HCT116 (cell line): ENCODE data around the gene ZDHHC4. TPM values are rescaled to one million over a fixed set of nuclear protein-coding genes. Genes with fewer than 3 reads are reported as not detected.

Source experiments
- ATAC-seq: fragments of 200-7000 bp; cut with Tn5 transposase; 2 replicates; pipeline ENCODE4 v1.9.1; 2020; ENCODE audit warnings: mild to moderate bottlenecking, moderate library complexity
- BruUV-seq: library from RNA; stranded (reverse); fragments of 400-500 nt; replicated peaks from 2 replicates; lab custom pipeline; 2021; lab: Mats Ljungman, UMichigan
- CTCF ChIA-PET: fragments of 300-600 bp; sonication (Branson Sonifier 250); formaldehyde crosslinking; loops from one replicate; lab custom pipeline; 2021; ENCODE audit warnings: antibody characterized with exemption; lab: Charles Lee
- POLR2A ChIA-PET: fragments of 300-600, 350-600 bp; sonication (Branson Sonifier 250); formaldehyde crosslinking; loops from one replicate; lab custom pipeline; 2021; ENCODE audit warnings: antibody characterized with exemption; lab: Charles Lee
- RAD21 ChIA-PET, 2 experiments: fragments of 300-600 bp; sonication (Branson Sonifier 250); formaldehyde crosslinking; loops; one replicate each; lab custom pipeline; 2023; ENCODE audit warnings: low total read pairs in 2 of 2; ENCODE audit not compliant: uncharacterized antibody in 2 of 2, unreplicated experiment in 2 of 2, low non-redundant PET in 1 of 2; lab: Charles Lee
- DNase-seq: peaks from one replicate; pipeline ENCODE4 v3.0.0-alpha.2; 2010; ENCODE audit warnings: low read depth, low spot score
- H2AFZ ChIP-seq: fragments of 200-600 bp; shearing (Covaris generic), sonication (generic); 2 replicates; pipeline ENCODE4 v1.6.1; 2017; ENCODE audit warnings: low read depth, mixed run types, mixed read lengths, antibody characterized with exemption, low read length; ENCODE audit not compliant: poor library complexity, severe bottlenecking
- H3K27ac ChIP-seq: 2 replicates; pipeline ENCODE4 v1.5.1; 2012; ENCODE audit warnings: low read depth, low read length
- H3K27me3 ChIP-seq: fragments of 200-600 bp; sonication (generic); 2 replicates; pipeline ENCODE4 v1.6.1; 2016; ENCODE audit warnings: mixed run types, low read length, mixed read lengths; ENCODE audit not compliant: insufficient read depth
- H3K36me3 ChIP-seq, 2 experiments: fragments of 200-500 bp in 1 of 2; fragments of 200-600 bp in 1 of 2; sonication (Bioruptor generic) in 1 of 2; sonication (generic) in 1 of 2; 2 replicates each; pipeline versions ENCODE4 v1.5.1 to v1.6.1; 2014 to 2016; ENCODE audit warnings: low read length in 2 of 2, inconsistent platforms in 1 of 2, mixed read lengths in 1 of 2, mixed run types in 1 of 2; ENCODE audit not compliant: insufficient read depth in 2 of 2, control insufficient read depth in 1 of 2
- H3K4me1 ChIP-seq, 2 experiments: fragments of 200-600 bp in 1 of 2; sonication (generic) in 1 of 2; 2 replicates each; pipeline versions ENCODE4 v1.5.1 to v1.6.1; 2012 to 2017; ENCODE audit warnings: low read length in 2 of 2, inconsistent platforms in 1 of 2, mild to moderate bottlenecking in 1 of 2, mixed read lengths in 1 of 2, mixed run types in 1 of 2, moderate library complexity in 1 of 2; ENCODE audit not compliant: insufficient read depth in 2 of 2, control insufficient read depth in 1 of 2
- H3K4me2 ChIP-seq: fragments of 200-600 bp; sonication (generic); 2 replicates; pipeline ENCODE4 v1.6.1; 2017; ENCODE audit warnings: mixed run types, low read length, mixed read lengths
- H3K4me3 ChIP-seq, 2 experiments: fragments of 200-600 bp in 1 of 2; sonication (generic) in 1 of 2; replicated peaks in 1 of 2; 2 replicates each; pipeline ENCODE4 v1.5.1; 2011 to 2016; ENCODE audit warnings: low read length in 2 of 2, control low read depth in 1 of 2, low read depth in 1 of 2, mild to moderate bottlenecking in 1 of 2, mixed read lengths in 1 of 2, mixed run types in 1 of 2
- H3K79me2 ChIP-seq: fragments of 200-600 bp; sonication (generic); 2 replicates; pipeline ENCODE4 v1.6.1; 2017; ENCODE audit warnings: mild to moderate bottlenecking, mixed run types, low read length, moderate library complexity, mixed read lengths; ENCODE audit not compliant: insufficient read depth
- H3K9ac ChIP-seq: fragments of 200-600 bp; sonication (generic); 2 replicates; pipeline ENCODE4 v1.6.1; 2016; ENCODE audit warnings: low read length, mixed read lengths
- H3K9me2 ChIP-seq: fragments of 200-600 bp; sonication (generic), shearing (Covaris generic); 2 replicates; pipeline ENCODE4 v1.6.1; 2017; ENCODE audit warnings: mixed run types, mild to moderate bottlenecking, moderate library complexity; ENCODE audit not compliant: insufficient read depth
- H3K9me3 ChIP-seq, 2 experiments: fragments of 200-500 bp in 1 of 2; fragments of 200-600 bp in 1 of 2; sonication (Bioruptor generic) in 1 of 2; sonication (generic) in 1 of 2; 2 replicates each; pipeline ENCODE4 v1.6.1; 2014 to 2017; ENCODE audit warnings: low read length in 2 of 2, mixed read lengths in 2 of 2, inconsistent platforms in 1 of 2, low read depth in 1 of 2, mild to moderate bottlenecking in 1 of 2, mixed run types in 1 of 2, moderate library complexity in 1 of 2; ENCODE audit not compliant: control insufficient read depth in 1 of 2, insufficient read depth in 1 of 2
- H4K20me1 ChIP-seq: fragments of 200-600 bp; sonication (generic), shearing (Covaris generic); 2 replicates; pipeline ENCODE4 v1.6.1; 2017; ENCODE audit warnings: mixed run types, mild to moderate bottlenecking, moderate library complexity; ENCODE audit not compliant: insufficient read depth
- CBX3 ChIP-seq: IDR thresholded peaks from 2 replicates; pipeline ENCODE4 v1.6.1; 2012; ENCODE audit warnings: low read depth
- CEBPB ChIP-seq: IDR thresholded peaks from 2 replicates; pipeline ENCODE4 v1.6.1; 2012; ENCODE audit warnings: low read depth
- POLR2AphosphoS5 ChIP-seq: IDR thresholded peaks from 2 replicates; pipeline ENCODE4 v1.6.1; 2011; ENCODE audit warnings: mild to moderate bottlenecking, low read depth, low read length, moderate library complexity
- RAD21 ChIP-seq: IDR thresholded peaks from 2 replicates; pipeline ENCODE4 v1.6.1; 2012; ENCODE audit warnings: low read depth, mild to moderate bottlenecking
- SIN3A ChIP-seq: IDR thresholded peaks from 2 replicates; pipeline ENCODE4 v1.6.1; 2012; ENCODE audit warnings: low read depth
- SP1 ChIP-seq: IDR thresholded peaks from 2 replicates; pipeline ENCODE4 v1.6.1; 2012; ENCODE audit warnings: low read depth
- TCF7L2 ChIP-seq: IDR thresholded peaks from 2 replicates; pipeline ENCODE4 v1.7.0; 2011; ENCODE audit warnings: borderline replicate concordance, inconsistent platforms; ENCODE audit not compliant: insufficient read depth, insufficient read length; ENCODE audit errors: extremely low read depth
- YY1 ChIP-seq: IDR thresholded peaks from 2 replicates; pipeline ENCODE4 v1.6.1; 2011; ENCODE audit warnings: low read length, low read depth, moderate library complexity, mild to moderate bottlenecking; ENCODE audit not compliant: insufficient replicate concordance; ENCODE audit errors: extremely low read depth
- intact Hi-C: fragments of 100-400 bp; cut with micrococcal nuclease; formaldehyde crosslinking; loops from 2 replicates; pipeline ENCODE4 v1.10.0; 2022
- total RNA-seq: library from RNA; stranded (reverse); gene quantifications from one replicate; pipeline ENCODE4 v1.2.1, GENCODE V29; 2021; ENCODE audit not compliant: unreplicated experiment
- TF ChIP-seq, protein P1 (sequence below), 3 experiments: fragments of 200-600 bp in 1 of 3; sonication (generic) in 1 of 3; IDR thresholded peaks in 2 of 3; conservative IDR thresholded peaks in 1 of 3; 2 replicates each; pipeline ENCODE4 v1.5.1; 2012 to 2017; ENCODE audit warnings: low read depth in 2 of 3, low read length in 2 of 3, antibody characterized with exemption in 1 of 3, borderline replicate concordance in 1 of 3, control low read depth in 1 of 3, mild to moderate bottlenecking in 1 of 3, mixed read lengths in 1 of 3, mixed run types in 1 of 3, moderate library complexity in 1 of 3; ENCODE audit not compliant: insufficient read depth in 1 of 3
- TF ChIP-seq, protein P2 (sequence below): IDR thresholded peaks from 2 replicates; pipeline ENCODE4 v1.6.1; 2012

Gene ZDHHC4
- total RNA-seq, 1 experiment from 2014 or later, result 59.3 TPM

DNA sequence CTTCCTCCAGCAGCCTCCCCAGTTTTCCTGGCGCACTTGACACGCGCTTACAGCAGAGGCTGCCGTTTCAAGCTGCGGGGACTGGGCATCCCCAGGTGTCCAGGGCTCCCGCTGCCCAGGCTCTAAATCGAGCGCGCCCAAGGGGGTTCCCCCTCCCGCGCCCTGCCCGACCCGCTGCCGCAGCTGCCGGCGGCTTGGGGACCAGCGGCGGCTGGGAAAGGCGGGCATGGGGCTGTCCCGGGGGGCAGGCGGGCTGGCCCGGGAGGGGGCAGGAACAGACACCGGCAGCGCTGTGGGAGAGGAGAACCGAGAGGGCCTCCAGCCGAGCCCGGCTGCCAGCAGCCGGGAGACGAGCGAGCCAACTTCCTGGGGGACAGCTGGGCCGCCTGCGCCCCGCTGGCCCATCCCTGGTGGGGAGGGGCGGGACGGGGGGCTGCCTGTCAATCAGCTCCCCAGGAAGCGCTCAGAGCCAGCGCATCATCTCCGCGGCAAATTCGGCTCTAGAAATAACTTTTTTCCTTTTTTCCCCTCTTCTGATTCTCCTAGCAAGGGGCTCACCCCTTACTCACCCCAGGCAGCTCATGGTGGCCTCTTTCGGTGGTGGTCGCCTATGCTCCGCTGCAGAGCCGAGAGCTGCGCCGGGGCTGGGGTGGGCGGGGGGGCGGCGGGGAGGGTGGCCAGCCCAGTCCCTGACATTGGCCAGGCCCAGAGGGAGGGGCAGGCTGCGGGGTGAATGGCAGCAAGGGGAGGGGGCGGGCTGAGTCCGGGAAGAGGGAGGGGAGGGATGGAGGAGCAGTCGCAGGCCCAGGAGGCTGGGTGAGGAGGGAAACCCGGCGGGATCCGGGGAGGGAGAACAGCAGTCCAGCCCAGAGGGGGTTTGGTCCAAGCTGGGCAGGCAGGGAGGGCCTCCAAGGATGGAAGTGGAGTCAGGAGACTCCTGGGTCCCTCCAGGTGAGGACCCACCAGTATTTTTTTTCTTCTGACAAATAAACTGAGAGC lies 40.7 kb upstream of the ZDHHC4 start (continued):
- TF ChIP-seq, protein P1, sequence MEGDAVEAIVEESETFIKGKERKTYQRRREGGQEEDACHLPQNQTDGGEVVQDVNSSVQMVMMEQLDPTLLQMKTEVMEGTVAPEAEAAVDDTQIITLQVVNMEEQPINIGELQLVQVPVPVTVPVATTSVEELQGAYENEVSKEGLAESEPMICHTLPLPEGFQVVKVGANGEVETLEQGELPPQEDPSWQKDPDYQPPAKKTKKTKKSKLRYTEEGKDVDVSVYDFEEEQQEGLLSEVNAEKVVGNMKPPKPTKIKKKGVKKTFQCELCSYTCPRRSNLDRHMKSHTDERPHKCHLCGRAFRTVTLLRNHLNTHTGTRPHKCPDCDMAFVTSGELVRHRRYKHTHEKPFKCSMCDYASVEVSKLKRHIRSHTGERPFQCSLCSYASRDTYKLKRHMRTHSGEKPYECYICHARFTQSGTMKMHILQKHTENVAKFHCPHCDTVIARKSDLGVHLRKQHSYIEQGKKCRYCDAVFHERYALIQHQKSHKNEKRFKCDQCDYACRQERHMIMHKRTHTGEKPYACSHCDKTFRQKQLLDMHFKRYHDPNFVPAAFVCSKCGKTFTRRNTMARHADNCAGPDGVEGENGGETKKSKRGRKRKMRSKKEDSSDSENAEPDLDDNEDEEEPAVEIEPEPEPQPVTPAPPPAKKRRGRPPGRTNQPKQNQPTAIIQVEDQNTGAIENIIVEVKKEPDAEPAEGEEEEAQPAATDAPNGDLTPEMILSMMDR (IDR thresholded peaks at IDR 0.05 in 2 of 3, conservative IDR thresholded peaks at IDR 0.05 in 1 of 3; ENCODE audit: borderline replicate concordance in 1 of 3, insufficient read depth in 1 of 3, low read depth in 2 of 3, low read length in 2 of 3), result no peak
- TF ChIP-seq TCF7L2 (no peak), CBX3 (no peak), SIN3A (no peak), YY1 (no peak)
- TF ChIP-seq, protein P2, sequence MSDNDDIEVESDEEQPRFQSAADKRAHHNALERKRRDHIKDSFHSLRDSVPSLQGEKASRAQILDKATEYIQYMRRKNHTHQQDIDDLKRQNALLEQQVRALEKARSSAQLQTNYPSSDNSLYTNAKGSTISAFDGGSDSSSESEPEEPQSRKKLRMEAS, result no peak

DNA sequence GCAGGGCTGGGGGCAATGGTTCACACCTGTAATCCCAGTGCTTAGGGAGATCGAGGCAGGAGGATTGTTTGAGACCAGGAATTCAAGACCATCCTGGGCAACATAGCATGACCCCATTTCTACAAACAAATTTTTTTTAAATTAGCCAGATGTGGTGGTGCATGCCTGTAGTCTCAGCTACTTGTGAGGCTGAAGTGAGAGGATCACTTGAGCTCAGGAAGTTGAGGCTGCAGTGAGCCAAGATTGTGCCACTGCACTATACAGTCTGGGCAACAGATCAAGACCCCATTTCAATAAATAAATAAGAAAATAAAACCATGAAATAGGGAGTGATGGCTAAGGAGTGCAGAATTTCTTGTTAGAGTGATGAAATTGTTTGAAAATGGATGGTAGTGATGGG lies 34.9 kb upstream of the ZDHHC4 start:
- CTCF ChIA-PET, result no interaction called here
- no TSS peak for BruUV-seq

More for the DNA sequence above, 34.9 kb upstream of the ZDHHC4 start:
- no peaks in the 10 kb centered on the region for H3K79me2 ChIP-seq
- no peaks in the 10 kb centered on the region for H4K20me1 ChIP-seq
- DNase-seq (no peak), ATAC-seq (no peak)
- H3K4me3 ChIP-seq, result no peak overlapping the region
- no peaks in the 10 kb centered on the region for H3K36me3 ChIP-seq
- intact Hi-C loops, result no loop called here
- no peaks in the 10 kb centered on the region for H3K4me1 ChIP-seq
- no peak overlapping the region for H3K9ac ChIP-seq
- no peak overlapping the region for H3K27ac ChIP-seq
- H3K9me2 ChIP-seq, result no peaks in the 10 kb centered on the region
- H2AFZ ChIP-seq, result no peak overlapping the region
- TF ChIP-seq CEBPB (no peak), RAD21 (no peak), SP1 (no peak), SIN3A (no peak), POLR2AphosphoS5 (no peak)
- no peak overlapping the region for H3K4me2 ChIP-seq
- no peaks in the 10 kb centered on the region for H3K27me3 ChIP-seq
- RAD21 ChIA-PET, result interaction anchor here in 1 of 2 experiments (0.6 kb wide), 1 partner anchor 13 kb away, joined by 3 read pairs; no protein-coding TSS in a partner anchor
- H3K9me3 ChIP-seq, result no peaks in the 10 kb centered on the region
- POLR2A ChIA-PET, result no interaction called here
